ENCODE data around the gene PAX3. TPM values are rescaled to one million over a fixed set of nuclear protein-coding genes. Genes with fewer than 3 reads are reported as not detected.

Gene PAX3
- total RNA-seq, 1 donor, result not detected

- no peak for DNase-seq (ENCODE audit: low read depth in 2 of 3, low spot score in 2 of 3)
Measured at GRCh38 chr2:222281506-222281905, 17.3 kb downstream of the PAX3 start.

GRCh38 chr2:222280795-222281194 is 18.0 kb downstream of the PAX3 start:
- no peak for DNase-seq (ENCODE audit: low read depth in 2 of 3, low spot score in 2 of 3)

- DNase-seq (ENCODE audit: low read depth in 2 of 3, low spot score in 2 of 3), result no peak
Measured at GRCh38 chr2:222272446-222273015, 26.3 kb downstream of the PAX3 start.

GRCh38 chr2:222271854-222272253 is 26.9 kb downstream of the PAX3 start:
- no peak for DNase-seq (ENCODE audit: low read depth in 2 of 3, low spot score in 2 of 3)

GRCh38 chr2:222270396-222270795 is 28.4 kb downstream of the PAX3 start:
- DNase-seq (ENCODE audit: low read depth in 2 of 3, low spot score in 2 of 3), result no peak

- no peak for DNase-seq (ENCODE audit: low read depth in 2 of 3, low spot score in 2 of 3)
Measured at GRCh38 chr2:222269132-222269531, 29.7 kb downstream of the PAX3 start.

- DNase-seq (ENCODE audit: low read depth in 2 of 3, low spot score in 2 of 3), result no peak
Measured at GRCh38 chr2:222268311-222268990, 30.3 kb downstream of the PAX3 start.

- no peak for DNase-seq (ENCODE audit: low read depth in 2 of 3, low spot score in 2 of 3)
Measured at GRCh38 chr2:222264791-222265320, 33.9 kb downstream of the PAX3 start.

GRCh38 chr2:222261504-222261903 is 37.3 kb downstream of the PAX3 start:
- DNase-seq (ENCODE audit: low read depth in 2 of 3, low spot score in 2 of 3), result no peak

- DNase-seq (ENCODE audit: low read depth in 2 of 3, low spot score in 2 of 3), result no peak
Measured at GRCh38 chr2:222257645-222258044, 41.2 kb downstream of the PAX3 start.

GRCh38 chr2:222256250-222256649 is 42.5 kb downstream of the PAX3 start:
- DNase-seq (ENCODE audit: low read depth in 2 of 3, low spot score in 2 of 3), result no peak

GRCh38 chr2:222255090-222255489 is 43.7 kb downstream of the PAX3 start:
- DNase-seq (ENCODE audit: low read depth in 2 of 3, low spot score in 2 of 3), result no peak

GRCh38 chr2:222250313-222250712 is 48.5 kb downstream of the PAX3 start:
- DNase-seq (ENCODE audit: low read depth in 2 of 3, low spot score in 2 of 3), result no peak

GRCh38 chr2:222249444-222249843 is 49.4 kb downstream of the PAX3 start:
- no peak for DNase-seq (ENCODE audit: low read depth in 2 of 3, low spot score in 2 of 3)

- DNase-seq (ENCODE audit: low read depth in 2 of 3, low spot score in 2 of 3), result no peak
Measured at GRCh38 chr2:222248818-222249217, 50.0 kb downstream of the PAX3 start.

- DNase-seq (ENCODE audit: low read depth in 2 of 3, low spot score in 2 of 3), result no peak
Measured at GRCh38 chr2:222248256-222248655, 50.5 kb downstream of the PAX3 start.

- no peak for DNase-seq (ENCODE audit: low read depth in 2 of 3, low spot score in 2 of 3)
Measured at GRCh38 chr2:222242532-222242931, 56.3 kb downstream of the PAX3 start.

GRCh38 chr2:222241128-222241870 is 57.5 kb downstream of the PAX3 start:
- DNase-seq (ENCODE audit: low read depth in 2 of 3, low spot score in 2 of 3), result peak in 1 of 3 donors; percentile 1

- DNase-seq (ENCODE audit: low read depth in 2 of 3, low spot score in 2 of 3), result no peak
Measured at GRCh38 chr2:222240676-222241049, 58.1 kb downstream of the PAX3 start.

GRCh38 chr2:222239945-222240675 is 58.7 kb downstream of the PAX3 start:
- peak in 1 of 3 donors; percentile 1 for DNase-seq (ENCODE audit: low read depth in 2 of 3, low spot score in 2 of 3)

- no peak for DNase-seq (ENCODE audit: low read depth in 2 of 3, low spot score in 2 of 3)
Measured at GRCh38 chr2:222239091-222239490, 59.7 kb downstream of the PAX3 start.
